Ishikawa (cell line): ENCODE measurements around the gene NECAB2.

Experiments
- CEBPB ChIP-seq: IDR thresholded peaks from 2 replicates; pipeline ENCODE4 v1.6.1; 2012
- EP300 ChIP-seq: IDR thresholded peaks from 2 replicates; pipeline ENCODE4 v1.6.1; 2012; ENCODE audit warnings: borderline replicate concordance
- FOXM1 ChIP-seq: IDR thresholded peaks from 2 replicates; pipeline ENCODE4 v1.6.1; 2012; ENCODE audit warnings: low read depth, borderline replicate concordance
- RAD21 ChIP-seq: IDR thresholded peaks from 2 replicates; pipeline ENCODE4 v1.6.1; 2012; ENCODE audit warnings: low read depth
- TCF12 ChIP-seq: IDR thresholded peaks from 2 replicates; pipeline ENCODE4 v1.6.1; 2012; ENCODE audit warnings: low read depth
- TF ChIP-seq, protein P1 (sequence below): IDR thresholded peaks from 2 replicates; pipeline ENCODE4 v1.6.1; 2012; ENCODE audit warnings: low read depth, mild to moderate bottlenecking
- TF ChIP-seq, protein P2 (sequence below): IDR thresholded peaks from 2 replicates; pipeline ENCODE4 v1.6.1; 2012

DNA sequence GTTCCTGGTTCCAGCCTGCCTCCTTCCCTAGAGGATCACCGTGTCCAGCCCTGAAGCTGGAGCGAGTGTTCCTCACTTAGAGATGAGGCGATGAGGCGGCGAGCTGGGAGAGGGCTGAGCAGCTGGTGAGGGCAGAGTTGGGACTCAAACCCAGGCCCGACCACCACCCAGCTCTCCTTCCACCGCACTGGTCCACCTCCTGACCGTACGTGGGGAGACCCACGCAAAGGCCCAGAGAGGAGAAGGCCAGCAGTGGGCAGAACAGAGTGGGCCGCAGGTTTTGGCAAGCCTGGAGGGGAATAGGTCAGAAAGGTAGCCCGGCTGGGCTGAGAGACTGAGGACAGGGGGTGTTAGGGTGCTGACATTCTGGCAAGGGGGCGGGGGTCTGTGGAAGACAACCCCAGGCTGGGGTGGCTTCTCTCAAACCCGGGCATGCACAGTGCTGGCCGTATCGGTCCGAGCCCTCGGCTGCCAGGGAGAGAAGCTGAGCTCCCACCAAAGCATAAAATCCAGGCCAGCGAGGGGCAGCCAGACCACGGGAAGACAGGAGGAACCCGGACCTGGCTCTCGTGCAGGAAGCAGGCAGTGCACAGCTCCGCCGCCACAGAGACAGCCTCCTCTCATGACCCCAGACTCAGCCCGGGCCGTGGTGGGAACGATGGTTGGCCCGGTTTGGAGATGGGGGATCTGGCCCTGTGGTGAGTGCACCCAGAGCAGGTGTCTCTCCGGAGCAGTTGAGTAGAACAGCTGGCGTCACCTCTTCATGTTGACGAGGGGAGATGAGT, 44.3 kb upstream of the NECAB2 start:
- TF ChIP-seq FOXM1, result no peak
- TF ChIP-seq, protein P1, sequence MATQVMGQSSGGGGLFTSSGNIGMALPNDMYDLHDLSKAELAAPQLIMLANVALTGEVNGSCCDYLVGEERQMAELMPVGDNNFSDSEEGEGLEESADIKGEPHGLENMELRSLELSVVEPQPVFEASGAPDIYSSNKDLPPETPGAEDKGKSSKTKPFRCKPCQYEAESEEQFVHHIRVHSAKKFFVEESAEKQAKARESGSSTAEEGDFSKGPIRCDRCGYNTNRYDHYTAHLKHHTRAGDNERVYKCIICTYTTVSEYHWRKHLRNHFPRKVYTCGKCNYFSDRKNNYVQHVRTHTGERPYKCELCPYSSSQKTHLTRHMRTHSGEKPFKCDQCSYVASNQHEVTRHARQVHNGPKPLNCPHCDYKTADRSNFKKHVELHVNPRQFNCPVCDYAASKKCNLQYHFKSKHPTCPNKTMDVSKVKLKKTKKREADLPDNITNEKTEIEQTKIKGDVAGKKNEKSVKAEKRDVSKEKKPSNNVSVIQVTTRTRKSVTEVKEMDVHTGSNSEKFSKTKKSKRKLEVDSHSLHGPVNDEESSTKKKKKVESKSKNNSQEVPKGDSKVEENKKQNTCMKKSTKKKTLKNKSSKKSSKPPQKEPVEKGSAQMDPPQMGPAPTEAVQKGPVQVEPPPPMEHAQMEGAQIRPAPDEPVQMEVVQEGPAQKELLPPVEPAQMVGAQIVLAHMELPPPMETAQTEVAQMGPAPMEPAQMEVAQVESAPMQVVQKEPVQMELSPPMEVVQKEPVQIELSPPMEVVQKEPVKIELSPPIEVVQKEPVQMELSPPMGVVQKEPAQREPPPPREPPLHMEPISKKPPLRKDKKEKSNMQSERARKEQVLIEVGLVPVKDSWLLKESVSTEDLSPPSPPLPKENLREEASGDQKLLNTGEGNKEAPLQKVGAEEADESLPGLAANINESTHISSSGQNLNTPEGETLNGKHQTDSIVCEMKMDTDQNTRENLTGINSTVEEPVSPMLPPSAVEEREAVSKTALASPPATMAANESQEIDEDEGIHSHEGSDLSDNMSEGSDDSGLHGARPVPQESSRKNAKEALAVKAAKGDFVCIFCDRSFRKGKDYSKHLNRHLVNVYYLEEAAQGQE, result no peak
- TF ChIP-seq CEBPB, result no peak
- no peak for TF ChIP-seq RAD21
- no peak for TF ChIP-seq EP300
- no peak for TF ChIP-seq TCF12
- TF ChIP-seq, protein P2, sequence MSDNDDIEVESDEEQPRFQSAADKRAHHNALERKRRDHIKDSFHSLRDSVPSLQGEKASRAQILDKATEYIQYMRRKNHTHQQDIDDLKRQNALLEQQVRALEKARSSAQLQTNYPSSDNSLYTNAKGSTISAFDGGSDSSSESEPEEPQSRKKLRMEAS, result no peak
